ENCODE measurements around the gene EBF4. TPM values are rescaled to one million over a fixed set of nuclear protein-coding genes. Genes with fewer than 3 reads are reported as not detected.

The EBF4 gene
- total and polyA plus RNA-seq, 7 donors, result 0.42 to 1.9 (median 1.2) TPM

DNA sequence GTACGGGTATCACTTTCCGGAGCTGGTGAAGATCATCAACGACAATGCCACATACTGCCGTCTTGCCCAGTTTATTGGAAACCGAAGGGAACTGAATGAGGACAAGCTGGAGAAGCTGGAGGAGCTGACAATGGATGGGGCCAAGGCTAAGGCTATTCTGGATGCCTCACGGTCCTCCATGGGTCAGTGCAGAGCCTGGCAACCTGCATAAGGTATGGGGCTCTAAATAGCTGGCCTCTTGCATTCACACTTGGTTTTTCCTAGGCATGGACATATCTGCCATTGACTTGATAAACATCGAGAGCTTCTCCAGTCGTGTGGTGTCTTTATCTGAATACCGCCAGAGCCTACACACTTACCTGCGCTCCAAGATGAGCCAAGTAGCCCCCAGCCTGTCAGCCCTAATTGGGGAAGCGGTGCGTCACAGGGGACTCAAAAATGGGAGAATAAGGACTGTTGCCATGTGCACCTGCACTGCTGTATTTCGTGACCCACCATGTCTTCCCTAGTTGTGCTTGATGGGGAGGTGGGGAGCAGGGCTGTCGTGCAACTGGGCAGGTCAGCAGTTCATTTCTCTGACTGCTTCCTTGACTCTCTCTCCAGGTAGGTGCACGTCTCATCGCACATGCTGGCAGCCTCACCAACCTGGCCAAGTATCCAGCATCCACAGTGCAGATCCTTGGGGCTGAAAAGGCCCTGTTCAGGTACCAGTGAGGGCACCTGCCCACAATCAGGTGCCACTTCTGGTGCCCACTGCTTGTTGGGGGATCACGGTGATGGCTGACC is 37.1 kb upstream of the EBF4 start:
- intact Hi-C loops (cut with DNase I), result loop anchor here in 1 of 2 donors (10.0 kb wide), 1 partner anchor 181 kb away; the partner anchor contains the start of gene SNRPB
- WGBS, 3 donors, result 89 to 91% (median 90%) methylated on average over 17 of the region's 17 CpGs
- Histone ChIP-seq H3K36me3 (ENCODE audit: insufficient read depth in 1 of 2, low read depth in 1 of 2) (peaks cover 29 to 72% of the 10 kb centered on the region in 2 donors), H3K27ac (no peak overlapping the region), H3K4me3 (no peak overlapping the region), H3K4me1 (peaks cover 18% of the 10 kb centered on the region), H3K9me3 (no peaks in the 10 kb centered on the region), H3K27me3 (ENCODE audit: insufficient read depth in 3 of 3, low read length in 2 of 3) (no peaks in the 10 kb centered on the region)
- ATAC-seq (no peak), DNase-seq (no peak)
- no peak for TF ChIP-seq CTCF (IDR thresholded peaks at IDR 0.05)

- 84 to 91% (median 88%) methylated on average over 12 of the region's 12 CpGs for WGBS, 3 donors
- Histone ChIP-seq H3K27me3 (ENCODE audit: insufficient read depth in 3 of 3, low read length in 2 of 3) (no peaks in the 10 kb centered on the region), H3K27ac (no peak overlapping the region), H3K4me3 (no peak overlapping the region), H3K9me3 (no peaks in the 10 kb centered on the region), H3K36me3 (ENCODE audit: insufficient read depth in 1 of 2, low read depth in 1 of 2) (peaks cover 29 to 83% of the 10 kb centered on the region in 2 donors), H3K4me1 (peaks cover 12% of the 10 kb centered on the region)
- ATAC-seq (no peak), DNase-seq (no peak)
- TF ChIP-seq CTCF (IDR thresholded peaks at IDR 0.05), result no peak
- intact Hi-C loops (cut with DNase I), result loop anchor here in 1 of 2 donors (10.0 kb wide), 1 partner anchor 182 kb away; the partner anchor contains the start of gene SNRPB
Observed at GRCh38 chr20:2656471-2657117, 36.0 kb upstream of the EBF4 start.

DNA sequence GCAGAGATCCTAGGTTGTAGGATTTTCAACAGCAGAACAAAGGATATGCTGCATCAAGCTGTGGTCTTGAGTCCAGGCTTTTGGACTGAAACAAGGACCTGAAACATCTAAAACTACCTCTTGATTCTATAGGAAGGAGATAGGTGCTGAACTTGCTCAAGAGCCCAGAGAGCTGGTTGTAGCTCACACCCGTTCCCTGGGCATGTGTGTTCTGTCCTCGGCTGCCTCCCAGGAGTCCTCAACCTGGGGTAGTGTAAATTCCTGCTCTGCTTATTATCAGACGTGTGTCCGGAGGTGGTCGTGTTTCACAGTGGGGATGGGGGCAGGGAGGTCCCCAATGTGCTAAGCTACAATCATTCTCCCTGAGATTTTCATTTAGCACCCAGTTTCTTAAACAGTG is 35.3 kb upstream of the EBF4 start:
- WGBS, 3 donors, result 48 to 66% (median 48%) methylated on average over 5 of the region's 5 CpGs
- H3K4me3 ChIP-seq, result no peak overlapping the region
- no peak overlapping the region for H3K27ac ChIP-seq
- no peak for TF ChIP-seq CTCF (IDR thresholded peaks at IDR 0.05)
- DNase-seq, result no peak
- peaks cover 12% of the 10 kb centered on the region for H3K4me1 ChIP-seq
- intact Hi-C loops (cut with DNase I), result loop anchor here in 1 of 2 donors (10.0 kb wide), 1 partner anchor 182 kb away; the partner anchor contains the start of gene SNRPB
- no peaks in the 10 kb centered on the region for H3K27me3 ChIP-seq (ENCODE audit: insufficient read depth in 3 of 3, low read length in 2 of 3)
- H3K9me3 ChIP-seq, result no peaks in the 10 kb centered on the region
- peaks cover 35 to 89% of the 10 kb centered on the region in 2 donors for H3K36me3 ChIP-seq (ENCODE audit: insufficient read depth in 1 of 2, low read depth in 1 of 2)
- ATAC-seq, result no peak

DNA sequence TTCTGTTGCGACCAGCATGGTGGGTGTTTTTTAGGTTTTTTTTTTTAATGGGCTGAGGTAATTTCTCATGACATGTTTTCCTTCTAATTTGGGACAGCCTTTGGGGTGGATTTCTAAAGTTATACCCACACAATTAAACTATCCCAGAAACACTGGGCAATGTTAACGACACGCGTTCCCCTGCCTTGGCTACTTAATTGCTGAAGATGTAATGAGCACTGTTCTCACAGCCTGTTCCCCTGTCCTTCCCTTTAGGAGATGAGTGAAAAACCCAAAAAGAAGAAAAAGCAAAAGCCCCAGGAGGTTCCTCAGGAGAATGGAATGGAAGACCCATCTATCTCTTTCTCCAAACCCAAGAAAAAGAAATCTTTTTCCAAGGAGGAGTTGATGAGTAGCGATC is 34.9 kb upstream of the EBF4 start:
- H3K9me3 ChIP-seq, result no peaks in the 10 kb centered on the region
- no peak for ATAC-seq
- WGBS, 3 donors, result 63 to 84% (median 75%) methylated on average over 5 of the region's 5 CpGs
- H3K27ac ChIP-seq, result no peak overlapping the region
- intact Hi-C loops (cut with DNase I), result loop anchor here in 1 of 2 donors (10.0 kb wide), 1 partner anchor 183 kb away; the partner anchor contains the start of gene SNRPB
- no peak for TF ChIP-seq CTCF (IDR thresholded peaks at IDR 0.05)
- no peak overlapping the region for H3K4me3 ChIP-seq
- H3K36me3 ChIP-seq (ENCODE audit: insufficient read depth in 1 of 2, low read depth in 1 of 2), result peaks cover 36 to 94% of the 10 kb centered on the region in 2 donors
- no peaks in the 10 kb centered on the region for H3K27me3 ChIP-seq (ENCODE audit: insufficient read depth in 3 of 3, low read length in 2 of 3)
- no peak for DNase-seq
- peaks cover 12% of the 10 kb centered on the region for H3K4me1 ChIP-seq
